MM.1S (cell line): Measurements from ENCODE around the gene FHL5.

ENCODE experiments used
- DNase-seq: peaks from one replicate; pipeline ENCODE4 v3.0.0-alpha.2; 2015
- H2AFZ ChIP-seq: fragments of 300-600 bp; sonication (generic); 2 replicates; pipeline ENCODE4 v1.6.0; 2016; ENCODE audit warnings: antibody characterized with exemption, low read length
- H3F3A ChIP-seq: fragments of 300-600 bp; sonication (generic); 2 replicates; pipeline ENCODE4 v1.6.1; 2016; ENCODE audit warnings: mild to moderate bottlenecking, antibody characterized with exemption, low read length, moderate library complexity, mixed read lengths; ENCODE audit not compliant: insufficient read depth
- H3K27ac ChIP-seq: fragments of 300-600 bp; sonication (generic); 2 replicates; pipeline ENCODE4 v1.5.1; 2016; ENCODE audit warnings: mild to moderate bottlenecking, low read length
- H3K27me3 ChIP-seq: fragments of 300-600 bp; sonication (generic); replicated peaks from 2 replicates; pipeline ENCODE4 v1.6.0; 2016; ENCODE audit warnings: low read length; ENCODE audit not compliant: insufficient read depth
- H3K36me3 ChIP-seq: fragments of 300-600 bp; sonication (generic); replicated peaks from 2 replicates; pipeline ENCODE4 v1.6.1; 2016; ENCODE audit warnings: mild to moderate bottlenecking, low read length, mixed read lengths; ENCODE audit not compliant: insufficient read depth
- H3K4me1 ChIP-seq: fragments of 300-600 bp; sonication (generic); 2 replicates; pipeline ENCODE4 v1.6.1; 2016; ENCODE audit warnings: low read length, mixed read lengths
- H3K4me2 ChIP-seq: fragments of 300-600 bp; sonication (generic); 2 replicates; pipeline ENCODE4 v1.6.0; 2016; ENCODE audit warnings: low read depth, low read length
- H3K4me3 ChIP-seq: fragments of 300-600 bp; sonication (generic); 2 replicates; pipeline ENCODE4 v1.5.1; 2016; ENCODE audit warnings: low read length, mixed read lengths
- H3K79me2 ChIP-seq: fragments of 300-600 bp; sonication (generic); 2 replicates; pipeline ENCODE4 v1.6.1; 2016; ENCODE audit warnings: mixed run types, low read length, mixed read lengths
- H3K9ac ChIP-seq: fragments of 300-600 bp; sonication (generic); 2 replicates; pipeline ENCODE4 v1.6.1; 2016; ENCODE audit warnings: low read length, mixed read lengths
- H3K9me2 ChIP-seq: fragments of 300-600 bp; sonication (generic); replicated peaks from 2 replicates; pipeline ENCODE4 v1.6.1; 2016; ENCODE audit warnings: mild to moderate bottlenecking, low read length, mixed read lengths; ENCODE audit not compliant: insufficient read depth
- H3K9me3 ChIP-seq: fragments of 300-600 bp; sonication (generic); replicated peaks from 2 replicates; pipeline ENCODE4 v1.6.1; 2016; ENCODE audit warnings: mild to moderate bottlenecking, low read length, mixed read lengths; ENCODE audit not compliant: insufficient read depth
- H4K20me1 ChIP-seq: fragments of 300-600 bp; sonication (generic); 2 replicates; pipeline ENCODE4 v1.6.1; 2016; ENCODE audit warnings: mild to moderate bottlenecking, low read length, moderate library complexity, mixed read lengths; ENCODE audit not compliant: insufficient read depth
- CTCF ChIP-seq: fragments of 300-600 bp; sonication (generic); IDR thresholded peaks from 2 replicates; pipeline ENCODE4 v1.5.1; 2016; ENCODE audit warnings: antibody characterized with exemption, low read length, mixed read lengths
- EZH2 ChIP-seq: fragments of 300-600 bp; sonication (generic); optimal IDR thresholded peaks from 2 replicates; pipeline ENCODE3; 2017; ENCODE audit warnings: low read depth, mild to moderate bottlenecking, antibody characterized with exemption, low read length, mixed read lengths
- EZH2phosphoT487 ChIP-seq: fragments of 300-600 bp; sonication (generic); IDR thresholded peaks from 2 replicates; pipeline ENCODE4 v1.6.1; 2018; ENCODE audit warnings: antibody characterized with exemption, low read length

Gene FHL5

DNA sequence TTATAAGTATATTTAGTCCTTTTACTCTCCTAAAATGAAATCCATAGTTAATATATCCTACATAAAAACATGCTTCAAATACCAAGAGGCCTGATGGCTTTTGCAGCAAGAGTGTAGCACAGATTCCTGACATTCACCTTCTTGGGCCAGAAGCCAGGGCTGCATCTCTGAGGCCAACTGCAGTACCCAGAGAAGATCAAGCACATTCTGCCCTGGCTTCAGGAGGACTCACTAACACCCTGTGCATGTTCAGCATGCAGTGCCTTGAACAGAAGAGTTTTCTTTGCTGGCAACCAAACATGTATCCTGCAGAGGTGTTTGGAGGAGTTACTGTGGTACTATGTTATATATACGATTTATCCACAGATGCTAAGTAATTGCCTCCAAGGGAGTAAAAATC, 90.3 kb downstream of the FHL5 start:
- Histone ChIP-seq H3K27me3 (no peaks in the 10 kb centered on the region), H4K20me1 (no peaks in the 10 kb centered on the region), H3K36me3 (no peaks in the 10 kb centered on the region), H3K9me3 (no peaks in the 10 kb centered on the region), H3K27ac (no peak overlapping the region), H3K9ac (no peak overlapping the region), H3F3A (0 out of 2 replicates have a peak, but pooled peaks cover 4% of the 10 kb centered on the region), H3K79me2 (no peaks in the 10 kb centered on the region), H3K9me2 (no peaks in the 10 kb centered on the region), H3K4me2 (no peak overlapping the region), H3K4me3 (no peak overlapping the region), H2AFZ (no peak overlapping the region), H3K4me1 (peaks cover 24% of the 10 kb centered on the region)
- no peak for DNase-seq
- TF ChIP-seq CTCF (no peak), EZH2 (no peak), EZH2phosphoT487 (no peak)

GRCh38 chr6:96656567-96656966, 93.6 kb downstream of the FHL5 start:
- H3K27ac ChIP-seq = no peak overlapping the region
- no peak for DNase-seq
- H3K4me2 ChIP-seq = no peak overlapping the region
- no peaks in the 10 kb centered on the region for H3K9me3 ChIP-seq
- no peaks in the 10 kb centered on the region for H4K20me1 ChIP-seq
- no peaks in the 10 kb centered on the region for H3K79me2 ChIP-seq
- TF ChIP-seq EZH2phosphoT487 (no peak), EZH2 (no peak), CTCF (no peak)
- no peak overlapping the region for H3K4me3 ChIP-seq
- H3K4me1 ChIP-seq = peaks cover 23% of the 10 kb centered on the region
- H3K27me3 ChIP-seq = no peaks in the 10 kb centered on the region
- no peak overlapping the region for H3K9ac ChIP-seq
- peaks cover 10% of the 10 kb centered on the region for H3F3A ChIP-seq
- H3K9me2 ChIP-seq = no peaks in the 10 kb centered on the region
- no peak overlapping the region for H2AFZ ChIP-seq
- H3K36me3 ChIP-seq = no peaks in the 10 kb centered on the region

- Histone ChIP-seq H3K4me3 (no peak overlapping the region), H3K4me2 (no peak overlapping the region), H3K27me3 (no peaks in the 10 kb centered on the region), H4K20me1 (no peaks in the 10 kb centered on the region), H3K36me3 (no peaks in the 10 kb centered on the region), H3K4me1 (peaks cover 16% of the 10 kb centered on the region), H3K27ac (no peak overlapping the region), H3F3A (peaks cover 6% of the 10 kb centered on the region), H3K79me2 (no peaks in the 10 kb centered on the region), H3K9me3 (no peaks in the 10 kb centered on the region), H3K9ac (no peak overlapping the region), H2AFZ (no peak overlapping the region), H3K9me2 (no peaks in the 10 kb centered on the region)
- TF ChIP-seq EZH2 (no peak), CTCF (no peak), EZH2phosphoT487 (no peak)
- no peak for DNase-seq
Measured at GRCh38 chr6:96657344-96657743, 94.4 kb downstream of the FHL5 start.
